Stomach (tissue), 9 donors: ENCODE data around the gene NRP2. TPM values are rescaled to one million over a fixed set of nuclear protein-coding genes. Genes with fewer than 3 reads are reported as not detected.
A peak's percentile ranks its signal among the peaks of the same experiment; 100 is the strongest.

ENCODE experiments used
- DNase-seq, 2 donors: peaks; one replicate each; pipeline versions ENCODE4 v3.0.0 to v3.0.0-alpha.2; 2013 to 2019
- H3K27ac ChIP-seq, 5 donors: fragments of 200-600 bp in 4 of 5; sonication (generic) in 4 of 5; one replicate each; pipeline ENCODE4 v1.5.1; 2013 to 2019; ENCODE audit warnings: mild to moderate bottlenecking in 1 of 5, moderate library complexity in 1 of 5
- H3K27me3 ChIP-seq, 3 donors: fragments of 200-600 bp; sonication (generic); one replicate each; pipeline ENCODE4 v1.5.1; 2017 to 2019; ENCODE audit warnings: mixed run types in 1 of 3
- H3K36me3 ChIP-seq, 4 donors: fragments of 200-600 bp; sonication (generic); 1 replicate in 3 of 4; 2 replicates in 1 of 4; pipeline ENCODE4 v1.5.1; 2016 to 2019
- H3K4me1 ChIP-seq, 4 donors: fragments of 200-600 bp; sonication (generic); one replicate each; pipeline ENCODE4 v1.5.1; 2016 to 2019
- H3K4me3 ChIP-seq, 4 donors: fragments of 200-600 bp; sonication (generic) in 3 of 4; one replicate each; pipeline ENCODE4 v1.5.1; 2016 to 2019; ENCODE audit warnings: mild to moderate bottlenecking in 1 of 4
- H3K9me3 ChIP-seq, 4 donors: fragments of 200-600 bp; sonication (generic); one replicate each; pipeline ENCODE4 v1.5.1; 2016 to 2019
- EP300 ChIP-seq: sonication (generic); formaldehyde crosslinking; IDR thresholded peaks from one replicate; pipeline ENCODE4 v1.6.1; 2017; ENCODE audit warnings: antibody characterized with exemption
- POLR2A ChIP-seq, 4 donors: fragments of 450-650 bp; IDR thresholded peaks; one replicate each; pipeline ENCODE4 v1.6.1; 2016; ENCODE audit warnings: antibody characterized with exemption in 4 of 4, control low read depth in 2 of 4, mild to moderate bottlenecking in 1 of 4, moderate library complexity in 1 of 4
- POLR2AphosphoS5 ChIP-seq, 3 donors: sonication (generic); formaldehyde crosslinking; IDR thresholded peaks; one replicate each; pipeline ENCODE4 v1.6.1; 2016; ENCODE audit warnings: antibody characterized with exemption in 3 of 3
- WGBS, 5 donors: extraction: QIAGEN DNeasy Blood & Tissue Kit in 3 of 5; methylation state at CpG; one replicate each; pipeline versions ENCODE4 v1.1.5 to v1.1.7; 2013 to 2018; 5-methylcytosine and 5-hydroxymethylcytosine counted together
- intact Hi-C: fragments of 100-400 bp; cut with DNase I; formaldehyde crosslinking; loops from one replicate; pipeline ENCODE4 v1.15.1; 2023; ENCODE audit warnings: low total_unique reads
- polyA plus RNA-seq, 3 donors: library from polyadenylated mRNA; stranded (reverse); fragments of 200-250 nt; gene quantifications; one replicate each; pipeline ENCODE4 v1.2.3, GENCODE V29; 2013
- total RNA-seq, 5 donors: library from RNA; depleted of rRNA; stranded (reverse); fragments of >200 nt; gene quantifications; one replicate each; pipeline versions ENCODE4 v1.1.0 to v1.2.3, GENCODE V29; 2014 to 2016
- TF ChIP-seq, protein P1 (sequence below), 7 experiments: fragments of 450-650 bp in 4 of 7; fragments of 200-600 bp in 3 of 7; sonication (generic) in 3 of 7; IDR thresholded peaks; one replicate each; pipeline ENCODE4 v1.5.1; 2016 to 2019; ENCODE audit warnings: antibody characterized with exemption in 7 of 7, control low read depth in 2 of 7, mild to moderate bottlenecking in 1 of 7
- donor health status: healthy with polysubstance abuse.
- donor health status: Bipolar disorder and iron deficiency.
- donor health status: healthy.

The NRP2 gene
- total and polyA plus RNA-seq, 8 donors, result 0.92 to 166 (median 31.6) TPM

GRCh38 chr2:205786976-205787375 lies 104.7 kb downstream of the NRP2 start:
- H3K4me1 ChIP-seq, result peaks cover 0 to 37% (median 6%) of the 10 kb centered on the region in 4 donors
- 80 to 93% (median 91%) methylated on average over 4 of the region's 4 CpGs for WGBS, 5 donors
- intact Hi-C loops, result no loop called here

GRCh38 chr2:205787761-205788160 lies 105.5 kb downstream of the NRP2 start:
- H3K4me3 ChIP-seq, result no peak overlapping the region
- H3K9me3 ChIP-seq, result no peaks in the 10 kb centered on the region
- H3K27ac ChIP-seq, result peak overlapping the region in 1 of 5 donors; percentile 83
- H3K27me3 ChIP-seq, result no peaks in the 10 kb centered on the region
- WGBS, 5 donors, result 76 to 90% (median 88%) methylated on average over 3 of the region's 3 CpGs
- DNase-seq, result peak in 1 of 2 donors; percentile 60
- intact Hi-C loops, result no loop called here
- H3K36me3 ChIP-seq, result peaks cover 0 to 3% (median 0%) of the 10 kb centered on the region in 4 donors
- peaks cover 0 to 34% (median 6%) of the 10 kb centered on the region in 4 donors for H3K4me1 ChIP-seq
- TF ChIP-seq, protein P1, sequence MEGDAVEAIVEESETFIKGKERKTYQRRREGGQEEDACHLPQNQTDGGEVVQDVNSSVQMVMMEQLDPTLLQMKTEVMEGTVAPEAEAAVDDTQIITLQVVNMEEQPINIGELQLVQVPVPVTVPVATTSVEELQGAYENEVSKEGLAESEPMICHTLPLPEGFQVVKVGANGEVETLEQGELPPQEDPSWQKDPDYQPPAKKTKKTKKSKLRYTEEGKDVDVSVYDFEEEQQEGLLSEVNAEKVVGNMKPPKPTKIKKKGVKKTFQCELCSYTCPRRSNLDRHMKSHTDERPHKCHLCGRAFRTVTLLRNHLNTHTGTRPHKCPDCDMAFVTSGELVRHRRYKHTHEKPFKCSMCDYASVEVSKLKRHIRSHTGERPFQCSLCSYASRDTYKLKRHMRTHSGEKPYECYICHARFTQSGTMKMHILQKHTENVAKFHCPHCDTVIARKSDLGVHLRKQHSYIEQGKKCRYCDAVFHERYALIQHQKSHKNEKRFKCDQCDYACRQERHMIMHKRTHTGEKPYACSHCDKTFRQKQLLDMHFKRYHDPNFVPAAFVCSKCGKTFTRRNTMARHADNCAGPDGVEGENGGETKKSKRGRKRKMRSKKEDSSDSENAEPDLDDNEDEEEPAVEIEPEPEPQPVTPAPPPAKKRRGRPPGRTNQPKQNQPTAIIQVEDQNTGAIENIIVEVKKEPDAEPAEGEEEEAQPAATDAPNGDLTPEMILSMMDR (IDR thresholded peaks at IDR 0.05), result no peak
- TF ChIP-seq POLR2AphosphoS5 (IDR thresholded peaks at IDR 0.05) (no peak), POLR2A (IDR thresholded peaks at IDR 0.05) (no peak), EP300 (no peak)

More at GRCh38 chr2:205786976-205787375, 104.7 kb downstream of the NRP2 start:
- H3K27me3 ChIP-seq, result no peaks in the 10 kb centered on the region
- no peak for DNase-seq
- TF ChIP-seq EP300, result no peak
- TF ChIP-seq, protein P1 (IDR thresholded peaks at IDR 0.05), result no peak
- TF ChIP-seq POLR2A (IDR thresholded peaks at IDR 0.05), result no peak
- TF ChIP-seq POLR2AphosphoS5 (IDR thresholded peaks at IDR 0.05), result no peak
- H3K9me3 ChIP-seq, result no peaks in the 10 kb centered on the region
- H3K4me3 ChIP-seq, result no peak overlapping the region
- peak overlapping the region in 2 of 5 donors; percentile 26 to 83 for H3K27ac ChIP-seq
- no peaks in the 10 kb centered on the region for H3K36me3 ChIP-seq

DNA sequence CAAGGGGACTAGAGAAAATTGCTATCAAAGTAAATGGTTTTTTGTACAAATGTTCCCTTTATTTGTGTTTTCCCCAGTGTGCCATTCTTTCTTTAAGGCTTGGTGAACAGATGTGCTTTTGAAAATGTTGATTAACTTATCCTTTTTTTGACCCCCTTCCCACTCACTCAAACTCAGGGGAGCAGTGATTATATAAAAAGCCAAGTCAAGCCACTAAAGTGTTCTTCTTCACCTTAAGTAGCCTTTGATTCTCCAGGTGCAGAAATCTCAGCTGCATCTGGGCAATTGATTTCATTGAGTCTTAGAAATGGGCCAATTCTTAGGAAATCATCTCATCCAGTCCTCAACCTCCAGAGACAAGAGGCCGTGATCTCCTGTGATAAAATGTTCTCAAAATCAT lies 107.6 kb downstream of the NRP2 start:
- peak overlapping the region in 3 of 5 donors; percentile 3 to 83 (median 8) for H3K27ac ChIP-seq
- intact Hi-C loops, result no loop called here

GRCh38 chr2:205792908-205793307 lies 110.6 kb downstream of the NRP2 start:
- peaks cover 0 to 23% (median 3%) of the 10 kb centered on the region in 4 donors for H3K4me1 ChIP-seq
- intact Hi-C loops, result no loop called here
- TF ChIP-seq, protein P1 (IDR thresholded peaks at IDR 0.05), result no peak
- peak in 1 of 3 donors; percentile 11 for TF ChIP-seq POLR2AphosphoS5 (IDR thresholded peaks at IDR 0.05)
- no peak for TF ChIP-seq POLR2A (IDR thresholded peaks at IDR 0.05)
- peak; percentile 28 for TF ChIP-seq EP300
- no peaks in the 10 kb centered on the region for H3K9me3 ChIP-seq
- peaks cover 0 to 35% (median 33%) of the 10 kb centered on the region in 4 donors for H3K36me3 ChIP-seq
- H3K4me3 ChIP-seq, result no peak overlapping the region
- peak in 1 of 2 donors; percentile 80 for DNase-seq
- WGBS, 5 donors, result 74 to 88% (median 84%) methylated on average over 3 of the region's 3 CpGs
- H3K27me3 ChIP-seq, result no peaks in the 10 kb centered on the region
- H3K27ac ChIP-seq, result peak overlapping the region in 3 of 5 donors; percentile 70 to 83 (median 73)

More for the DNA sequence above, 107.6 kb downstream of the NRP2 start:
- H3K27me3 ChIP-seq, result no peaks in the 10 kb centered on the region
- DNase-seq, result no peak
- no peak for TF ChIP-seq POLR2A (IDR thresholded peaks at IDR 0.05)
- TF ChIP-seq, protein P1 (IDR thresholded peaks at IDR 0.05), result no peak
- no peak for TF ChIP-seq EP300
- no peak for TF ChIP-seq POLR2AphosphoS5 (IDR thresholded peaks at IDR 0.05)
- WGBS, 5 donors, result 82 to 97% (median 91%) methylated on average over 1 of the region's 1 CpG
- H3K36me3 ChIP-seq, result peaks cover 0 to 10% (median 7%) of the 10 kb centered on the region in 4 donors
- no peak overlapping the region for H3K4me3 ChIP-seq
- H3K4me1 ChIP-seq, result peaks cover 0 to 29% (median 9%) of the 10 kb centered on the region in 4 donors
- H3K9me3 ChIP-seq, result no peaks in the 10 kb centered on the region
